Measurements from ENCODE around the gene IL9. TPM values are rescaled to one million over a fixed set of nuclear protein-coding genes. Genes with fewer than 3 reads are reported as not detected.

Gene IL9
- total RNA-seq (not detected), polyA plus RNA-seq (not detected)
- long read RNA-seq, donor 1: 0 reads
- long read RNA-seq, donor 2: 0 reads

DNA sequence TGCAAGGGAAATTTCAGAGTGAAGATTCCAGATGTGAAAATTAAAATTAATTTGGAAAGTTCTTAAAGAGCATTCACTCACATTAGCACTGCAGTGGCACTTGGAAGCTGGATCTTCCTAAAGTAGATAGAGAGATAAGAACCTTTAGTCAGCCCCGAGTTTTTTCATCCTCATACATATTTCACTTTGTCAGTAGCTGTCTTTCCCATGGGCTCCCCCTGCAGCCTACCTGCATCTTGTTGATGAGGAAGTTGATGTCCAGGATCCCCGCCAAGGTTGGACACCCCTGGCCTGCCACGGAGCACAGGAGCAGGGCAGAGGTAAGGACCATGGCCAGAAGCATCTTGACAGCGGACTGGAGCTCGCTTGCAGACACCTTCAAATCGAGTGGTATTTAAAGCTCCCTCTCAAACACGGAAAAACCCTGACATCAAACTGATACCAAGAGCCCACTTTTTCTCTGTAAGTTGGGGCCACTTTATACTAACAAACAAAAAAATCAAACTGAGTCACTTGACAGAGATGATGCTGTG is at the start of gene IL9:
TSS of gene IL9 (minus strand) at position 368 of the 533 bp plus-strand sequence. CDS start at position 343, 25 bp downstream.
- Histone ChIP-seq H3K4me1 (ENCODE audit: control insufficient read depth in 1 of 2, insufficient read depth in 2 of 2, low read length in 2 of 2) (no peaks in the 10 kb centered on the region), H3K27me3 (ENCODE audit: control insufficient read depth in 1 of 2, insufficient read depth in 2 of 2, low read length in 1 of 2) (peaks cover 0 to 2% of the 10 kb centered on the region in 2 donors), H3K4me3 (ENCODE audit: low read length in 2 of 2) (no peak within 1 kb of the TSS), H3K36me3 (ENCODE audit: control insufficient read depth in 1 of 2, insufficient read depth in 2 of 2, low read length in 1 of 2) (no peaks in the 10 kb centered on the region), H3K9me3 (ENCODE audit: control insufficient read depth, low read length) (no peaks in the 10 kb centered on the region), H3K27ac (ENCODE audit: low read depth in 1 of 2, low read length in 2 of 2) (no peak within 1 kb of the TSS)
- ATAC-seq (ENCODE audit: low FRiP score) (no peak), DNase-seq (no peak)
- intact Hi-C loops (cut with DNase I): no loop called here
- 50 to 57% methylated on average over 7 of the region's 7 CpGs for WGBS, 2 donors

DNA sequence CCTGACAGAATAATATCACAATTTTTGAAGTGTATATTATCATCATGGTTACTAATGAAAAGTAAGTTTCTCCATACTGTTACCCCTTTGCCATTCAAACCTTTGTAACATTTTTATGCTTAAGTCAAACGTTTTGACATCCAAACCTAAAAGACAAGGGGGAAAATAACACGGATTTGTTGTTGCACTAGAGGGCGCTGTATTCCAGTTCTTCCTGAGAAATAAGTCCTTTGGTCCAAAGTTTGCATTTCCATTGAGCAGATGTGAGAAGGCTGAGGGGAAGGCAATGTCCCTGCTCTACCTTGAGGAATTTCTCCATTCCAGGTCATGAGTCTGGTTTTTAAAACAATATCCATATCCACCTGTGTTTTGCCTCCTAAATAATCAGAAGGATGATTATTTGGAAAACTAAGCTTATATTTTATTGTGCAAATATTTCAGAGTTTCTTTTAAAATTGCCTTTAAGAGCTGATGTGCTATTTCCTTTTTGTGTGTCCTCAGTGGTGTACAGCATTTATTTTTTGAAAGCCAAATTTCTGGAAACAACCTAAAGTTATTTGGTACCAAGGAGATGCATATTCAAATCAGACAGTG is 49.4 kb upstream of the IL9 start:
- H3K4me3 ChIP-seq (ENCODE audit: low read length in 2 of 2): no peak overlapping the region
- WGBS, 2 donors: 0 to 1% methylated on average over 3 of the region's 3 CpGs
- no peak overlapping the region for H3K27ac ChIP-seq (ENCODE audit: low read depth in 1 of 2, low read length in 2 of 2)
- H3K27me3 ChIP-seq (ENCODE audit: control insufficient read depth in 1 of 2, insufficient read depth in 2 of 2, low read length in 1 of 2): no peaks in the 10 kb centered on the region
- no peaks in the 10 kb centered on the region for H3K9me3 ChIP-seq (ENCODE audit: control insufficient read depth, low read length)
- intact Hi-C loops (cut with DNase I): loop anchor here (1.0 to 10.0 kb wide), 6 partner anchors 110 to 267 kb away; no protein-coding TSS in a partner anchor
- DNase-seq (no peak), ATAC-seq (ENCODE audit: low FRiP score) (peak; percentile 73)
- no peaks in the 10 kb centered on the region for H3K36me3 ChIP-seq (ENCODE audit: control insufficient read depth in 1 of 2, insufficient read depth in 2 of 2, low read length in 1 of 2)
- no peaks in the 10 kb centered on the region for H3K4me1 ChIP-seq (ENCODE audit: control insufficient read depth in 1 of 2, insufficient read depth in 2 of 2, low read length in 2 of 2)

DNA sequence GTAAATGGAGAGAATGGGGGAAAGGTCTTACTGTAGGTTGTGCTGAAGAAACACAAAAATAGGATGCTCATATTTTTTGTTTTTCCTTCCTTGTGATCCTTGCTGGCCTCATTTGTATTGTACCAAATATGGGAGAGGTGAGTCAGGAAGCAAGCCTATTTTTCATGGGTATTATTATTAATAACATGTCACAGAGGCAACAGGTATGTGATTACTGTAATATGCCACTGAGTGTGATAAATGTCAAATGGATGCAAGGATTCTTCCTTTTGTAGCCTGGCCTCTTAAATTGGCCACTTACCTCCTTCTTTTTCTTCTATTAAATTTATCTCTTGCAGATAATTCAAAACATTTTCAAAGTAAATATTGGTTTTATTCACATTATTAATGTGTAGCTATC is 48.9 kb upstream of the IL9 start:
- no peak for ATAC-seq (ENCODE audit: low FRiP score)
- intact Hi-C loops (cut with DNase I): loop anchor here (2.0 to 10.0 kb wide), 4 partner anchors 110 to 268 kb away; no protein-coding TSS in a partner anchor
- no peak for DNase-seq

DNA sequence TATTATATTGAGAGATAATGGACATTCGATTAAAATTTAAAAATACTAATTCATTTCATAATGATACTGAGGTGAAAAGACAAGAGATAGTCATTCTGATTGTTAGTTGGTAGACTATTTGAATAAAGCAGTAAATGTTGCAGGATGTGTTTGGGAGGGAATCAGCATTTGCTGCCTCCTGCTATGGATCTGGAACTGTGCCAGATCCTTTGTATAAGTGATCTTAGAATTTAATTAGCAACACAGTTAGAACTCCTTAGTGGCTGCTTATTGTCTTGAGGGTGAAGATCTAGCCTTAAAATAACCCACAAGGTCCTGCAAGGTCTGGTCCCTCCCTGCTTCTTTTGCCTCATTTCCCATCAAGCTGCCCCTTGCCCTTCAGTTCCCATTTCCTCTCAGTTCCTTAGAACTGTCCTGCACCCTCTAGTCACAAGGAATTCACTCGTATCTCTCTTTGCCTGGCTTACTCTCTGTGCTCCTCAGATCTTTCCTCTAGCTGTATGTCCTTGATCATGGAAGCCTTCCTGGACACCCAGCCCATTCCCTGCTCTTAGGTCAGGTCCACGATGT is 46.6 kb upstream of the IL9 start:
- Histone ChIP-seq H3K27ac (ENCODE audit: low read depth in 1 of 2, low read length in 2 of 2) (no peak overlapping the region), H3K4me3 (ENCODE audit: low read length in 2 of 2) (no peak overlapping the region), H3K27me3 (ENCODE audit: control insufficient read depth in 1 of 2, insufficient read depth in 2 of 2, low read length in 1 of 2) (no peaks in the 10 kb centered on the region), H3K4me1 (ENCODE audit: control insufficient read depth in 1 of 2, insufficient read depth in 2 of 2, low read length in 2 of 2) (no peaks in the 10 kb centered on the region), H3K36me3 (ENCODE audit: control insufficient read depth in 1 of 2, insufficient read depth in 2 of 2, low read length in 1 of 2) (no peaks in the 10 kb centered on the region), H3K9me3 (ENCODE audit: control insufficient read depth, low read length) (no peaks in the 10 kb centered on the region)
- no peak for DNase-seq
- intact Hi-C loops (cut with DNase I): loop anchor here (5.0 to 10.0 kb wide), 3 partner anchors 113 to 270 kb away; no protein-coding TSS in a partner anchor
- no peak for ATAC-seq (ENCODE audit: low FRiP score)
- WGBS, 2 donors: 82 to 86% methylated on average over 3 of the region's 3 CpGs

More for the DNA sequence above, 48.9 kb upstream of the IL9 start:
- Histone ChIP-seq H3K4me3 (ENCODE audit: low read length in 2 of 2) (no peak overlapping the region), H3K27me3 (ENCODE audit: control insufficient read depth in 1 of 2, insufficient read depth in 2 of 2, low read length in 1 of 2) (no peaks in the 10 kb centered on the region), H3K27ac (ENCODE audit: low read depth in 1 of 2, low read length in 2 of 2) (no peak overlapping the region), H3K36me3 (ENCODE audit: control insufficient read depth in 1 of 2, insufficient read depth in 2 of 2, low read length in 1 of 2) (no peaks in the 10 kb centered on the region), H3K4me1 (ENCODE audit: control insufficient read depth in 1 of 2, insufficient read depth in 2 of 2, low read length in 2 of 2) (no peaks in the 10 kb centered on the region), H3K9me3 (ENCODE audit: control insufficient read depth, low read length) (no peaks in the 10 kb centered on the region)

DNA sequence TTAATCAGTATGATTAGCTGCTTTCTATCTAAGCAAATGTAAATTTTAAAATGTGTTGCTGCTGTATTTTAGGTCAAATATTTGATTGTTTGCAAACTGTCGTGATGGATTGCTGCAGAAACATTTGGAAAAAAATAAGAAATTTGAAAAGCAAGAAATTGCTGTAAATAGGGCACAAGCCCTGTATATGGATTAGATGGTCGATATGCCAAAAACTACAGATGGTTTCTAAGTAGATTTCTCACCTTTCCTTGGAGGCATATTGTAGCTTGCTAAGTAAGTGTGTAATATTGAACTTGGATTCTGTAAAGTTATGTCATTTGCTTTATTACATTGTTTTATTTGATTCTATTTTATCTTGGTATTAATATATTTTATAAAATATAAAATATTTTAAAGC is 46.1 kb upstream of the IL9 start:
- H3K27ac ChIP-seq (ENCODE audit: low read depth in 1 of 2, low read length in 2 of 2): no peak overlapping the region
- intact Hi-C loops (cut with DNase I): loop anchor here (5.0 to 10.0 kb wide), 3 partner anchors 113 to 271 kb away; no protein-coding TSS in a partner anchor
- DNase-seq: no peak
- no peaks in the 10 kb centered on the region for H3K27me3 ChIP-seq (ENCODE audit: control insufficient read depth in 1 of 2, insufficient read depth in 2 of 2, low read length in 1 of 2)
- H3K36me3 ChIP-seq (ENCODE audit: control insufficient read depth in 1 of 2, insufficient read depth in 2 of 2, low read length in 1 of 2): no peaks in the 10 kb centered on the region
- H3K4me3 ChIP-seq (ENCODE audit: low read length in 2 of 2): no peak overlapping the region
- WGBS, 2 donors: 88 to 89% methylated on average over 2 of the region's 2 CpGs
- no peaks in the 10 kb centered on the region for H3K4me1 ChIP-seq (ENCODE audit: control insufficient read depth in 1 of 2, insufficient read depth in 2 of 2, low read length in 2 of 2)
- no peaks in the 10 kb centered on the region for H3K9me3 ChIP-seq (ENCODE audit: control insufficient read depth, low read length)
- ATAC-seq (ENCODE audit: low FRiP score): no peak

DNA sequence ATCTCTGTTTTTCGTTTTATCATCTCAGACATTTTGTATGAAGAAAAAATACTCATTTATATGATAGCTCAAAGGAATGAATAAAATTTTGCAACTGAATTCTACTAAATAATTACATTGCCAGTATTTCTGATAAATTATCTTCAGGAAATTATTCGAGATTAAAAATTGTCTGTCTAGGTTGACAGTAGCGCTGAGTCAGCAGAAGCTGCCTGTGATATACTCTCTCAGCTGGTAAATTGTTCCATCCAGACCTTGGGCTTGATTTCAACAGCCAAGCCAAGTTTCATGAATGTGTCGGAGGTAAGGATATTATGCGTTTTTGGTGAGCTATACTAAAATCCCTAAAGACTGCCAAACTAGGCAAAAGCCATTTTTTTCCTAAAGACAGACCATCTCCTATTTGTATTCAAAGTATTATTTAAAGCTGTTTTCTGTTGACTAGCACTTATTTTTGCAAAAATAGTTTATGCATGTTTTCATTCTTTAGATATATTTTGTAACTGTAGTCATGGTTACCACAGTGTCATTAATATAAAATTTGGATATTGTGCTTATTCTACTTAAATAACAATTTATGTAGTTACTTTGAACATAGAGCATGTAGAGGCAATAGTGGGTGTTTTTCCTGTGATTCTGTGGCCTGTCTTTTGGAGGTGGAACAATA is 41.7 kb upstream of the IL9 start:
- H3K4me1 ChIP-seq (ENCODE audit: control insufficient read depth in 1 of 2, insufficient read depth in 2 of 2, low read length in 2 of 2): no peaks in the 10 kb centered on the region
- WGBS, 2 donors: 90% methylated on average over 5 of the region's 5 CpGs
- intact Hi-C loops (cut with DNase I): no loop called here
- no peaks in the 10 kb centered on the region for H3K9me3 ChIP-seq (ENCODE audit: control insufficient read depth, low read length)
- H3K36me3 ChIP-seq (ENCODE audit: control insufficient read depth in 1 of 2, insufficient read depth in 2 of 2, low read length in 1 of 2): no peaks in the 10 kb centered on the region
- no peak overlapping the region for H3K4me3 ChIP-seq (ENCODE audit: low read length in 2 of 2)
- DNase-seq (no peak), ATAC-seq (ENCODE audit: low FRiP score) (no peak)
- H3K27ac ChIP-seq (ENCODE audit: low read depth in 1 of 2, low read length in 2 of 2): no peak overlapping the region
- H3K27me3 ChIP-seq (ENCODE audit: control insufficient read depth in 1 of 2, insufficient read depth in 2 of 2, low read length in 1 of 2): no peaks in the 10 kb centered on the region

DNA sequence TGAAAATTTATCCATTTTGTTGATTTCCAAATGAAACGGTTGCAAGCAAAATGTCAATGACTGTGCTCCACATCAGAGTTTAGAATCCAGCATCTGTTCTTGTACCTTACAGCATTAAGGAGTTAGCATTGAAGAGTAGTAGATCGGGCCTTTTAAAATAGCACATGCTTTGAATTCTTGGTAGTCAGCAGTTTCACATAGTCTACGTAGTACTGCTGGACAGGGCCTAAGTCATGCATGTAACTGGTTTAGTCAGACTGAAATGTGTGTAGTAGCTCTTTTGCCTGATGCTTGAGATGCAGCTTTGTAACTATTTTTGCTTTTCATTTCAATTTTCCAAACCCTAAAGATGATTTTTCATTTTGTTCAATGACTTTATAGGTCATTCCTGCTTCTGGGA is 39.3 kb upstream of the IL9 start:
- Histone ChIP-seq H3K4me1 (ENCODE audit: control insufficient read depth in 1 of 2, insufficient read depth in 2 of 2, low read length in 2 of 2) (no peaks in the 10 kb centered on the region), H3K36me3 (ENCODE audit: control insufficient read depth in 1 of 2, insufficient read depth in 2 of 2, low read length in 1 of 2) (no peaks in the 10 kb centered on the region), H3K27ac (ENCODE audit: low read depth in 1 of 2, low read length in 2 of 2) (no peak overlapping the region), H3K27me3 (ENCODE audit: control insufficient read depth in 1 of 2, insufficient read depth in 2 of 2, low read length in 1 of 2) (no peaks in the 10 kb centered on the region), H3K4me3 (ENCODE audit: low read length in 2 of 2) (no peak overlapping the region), H3K9me3 (ENCODE audit: control insufficient read depth, low read length) (no peaks in the 10 kb centered on the region)
- intact Hi-C loops (cut with DNase I): no loop called here
- DNase-seq (no peak), ATAC-seq (ENCODE audit: low FRiP score) (no peak)
- 22 to 23% methylated on average over 3 of the region's 3 CpGs for WGBS, 2 donors

DNA sequence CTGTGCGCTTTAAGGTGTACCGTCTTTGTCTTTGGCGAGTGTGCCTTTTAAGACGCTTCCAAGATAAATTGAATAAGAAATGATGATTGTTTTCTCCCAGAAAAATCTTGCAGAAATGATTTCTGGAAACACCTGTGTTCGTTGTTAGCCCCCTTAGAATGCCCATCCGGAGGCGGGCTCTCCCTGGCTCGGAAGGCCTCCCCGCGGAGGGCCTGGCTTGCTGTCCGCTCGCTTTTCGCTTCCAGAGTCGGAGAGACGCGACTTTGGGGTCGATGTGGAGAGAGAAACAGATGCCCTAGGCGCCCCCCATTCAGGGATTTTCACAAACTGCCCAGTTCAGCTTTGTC is 35.3 kb upstream of the IL9 start:
- WGBS, 2 donors: 24 to 33% methylated on average over 18 of the region's 18 CpGs
- no peak overlapping the region for H3K4me3 ChIP-seq (ENCODE audit: low read length in 2 of 2)
- ATAC-seq (ENCODE audit: low FRiP score) (no peak), DNase-seq (no peak)
- H3K27me3 ChIP-seq (ENCODE audit: control insufficient read depth in 1 of 2, insufficient read depth in 2 of 2, low read length in 1 of 2): no peaks in the 10 kb centered on the region
- intact Hi-C loops (cut with DNase I): no loop called here
- H3K36me3 ChIP-seq (ENCODE audit: control insufficient read depth in 1 of 2, insufficient read depth in 2 of 2, low read length in 1 of 2): no peaks in the 10 kb centered on the region
- no peak overlapping the region for H3K27ac ChIP-seq (ENCODE audit: low read depth in 1 of 2, low read length in 2 of 2)
- no peaks in the 10 kb centered on the region for H3K9me3 ChIP-seq (ENCODE audit: control insufficient read depth, low read length)
- H3K4me1 ChIP-seq (ENCODE audit: control insufficient read depth in 1 of 2, insufficient read depth in 2 of 2, low read length in 2 of 2): no peaks in the 10 kb centered on the region
